ENCODE results near the gene DMBT1. TPM values are rescaled to one million over a fixed set of nuclear protein-coding genes. Genes with fewer than 3 reads are reported as not detected.
A peak's percentile ranks its signal among the peaks of the same experiment; 100 is the strongest.

Gene DMBT1
- total RNA-seq, 1 donor from 2014 or later: not detected

DNA sequence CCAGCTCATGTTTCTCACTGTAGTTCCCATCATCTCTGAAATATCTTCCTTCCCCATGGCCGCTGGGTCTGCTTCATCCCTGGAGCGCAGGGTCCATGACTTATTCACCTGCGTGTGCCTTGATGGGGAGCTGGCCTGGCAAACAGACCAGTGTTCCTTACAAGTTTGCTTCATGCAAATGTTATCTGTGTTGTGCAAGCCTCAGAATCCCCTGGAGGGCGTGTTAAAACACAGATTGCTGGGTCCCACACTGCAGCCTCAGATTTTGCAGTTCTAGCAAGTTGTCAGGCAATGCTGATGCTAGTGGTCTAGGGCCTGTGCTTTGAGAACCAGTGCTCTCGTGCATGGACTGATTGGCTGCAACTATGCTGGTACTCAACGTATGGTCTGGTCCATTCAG lies 7.2 kb upstream of the DMBT1 start:
- Mint-ChIP-seq H3K27me3 (ENCODE audit: low read depth) (peaks cover 2% of the 10 kb centered on the region), H3K4me1 (ENCODE audit: low read depth) (peaks cover 6% of the 10 kb centered on the region), H3K27ac (no peak overlapping the region), H3K4me3 (ENCODE audit: low read depth) (no peak overlapping the region), H3K9me3 (no peaks in the 10 kb centered on the region), H3K36me3 (ENCODE audit: low read depth) (no peaks in the 10 kb centered on the region)
- no peak for DNase-seq (ENCODE audit: low spot score)
- intact Hi-C loops (cut with micrococcal nuclease): no loop called here

DNA sequence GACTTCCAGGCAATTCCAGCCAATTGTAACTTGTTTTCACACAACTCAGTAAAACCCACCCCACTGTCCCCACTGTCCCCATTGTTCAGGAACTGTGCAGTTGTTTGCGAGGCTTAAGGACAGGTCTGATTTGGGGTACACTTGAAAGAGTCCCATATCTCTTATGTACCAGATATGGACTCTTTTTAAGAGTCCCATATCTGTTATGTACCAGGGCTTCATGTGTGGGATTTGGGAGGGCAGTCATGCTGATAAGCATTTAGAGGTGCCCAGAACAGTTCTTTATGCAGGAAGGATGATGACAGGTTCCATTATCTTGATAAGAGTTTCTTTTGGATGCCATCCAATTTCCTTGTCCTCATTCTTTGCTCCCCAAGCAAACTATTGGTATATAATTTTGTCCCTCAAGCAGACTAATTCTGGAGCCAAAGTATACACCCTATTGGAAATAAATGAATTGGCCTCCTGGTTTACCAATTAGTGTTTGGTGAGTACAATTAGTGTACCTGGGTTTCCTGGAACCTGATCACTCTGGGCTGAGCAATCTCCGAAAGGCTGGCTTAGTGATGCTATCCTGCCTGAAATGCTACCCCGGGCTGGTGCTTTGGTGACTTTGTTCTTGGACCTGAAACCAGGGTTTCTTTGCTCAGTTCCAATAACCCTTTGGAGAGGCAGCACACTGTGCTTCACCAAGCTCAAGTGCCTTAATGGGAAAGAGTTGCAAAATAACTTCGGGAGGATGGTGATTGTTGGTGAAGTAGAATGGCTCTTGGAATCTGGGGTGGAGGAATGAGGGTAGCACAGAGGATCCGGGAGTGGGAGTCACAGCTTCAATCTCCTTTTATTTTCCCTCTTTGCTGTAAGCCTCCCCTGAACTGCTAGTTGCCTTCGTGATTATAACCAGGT lies 6.2 kb upstream of the DMBT1 start:
- no peak overlapping the region for H3K4me3 Mint-ChIP-seq (ENCODE audit: low read depth)
- intact Hi-C loops (cut with micrococcal nuclease): no loop called here
- H3K4me1 Mint-ChIP-seq (ENCODE audit: low read depth): peaks cover 16% of the 10 kb centered on the region
- DNase-seq (ENCODE audit: low spot score): no peak
- no peaks in the 10 kb centered on the region for H3K9me3 Mint-ChIP-seq
- H3K27ac Mint-ChIP-seq: no peak overlapping the region
- peaks cover 6% of the 10 kb centered on the region for H3K27me3 Mint-ChIP-seq (ENCODE audit: low read depth)
- H3K36me3 Mint-ChIP-seq (ENCODE audit: low read depth): no peaks in the 10 kb centered on the region

DNA sequence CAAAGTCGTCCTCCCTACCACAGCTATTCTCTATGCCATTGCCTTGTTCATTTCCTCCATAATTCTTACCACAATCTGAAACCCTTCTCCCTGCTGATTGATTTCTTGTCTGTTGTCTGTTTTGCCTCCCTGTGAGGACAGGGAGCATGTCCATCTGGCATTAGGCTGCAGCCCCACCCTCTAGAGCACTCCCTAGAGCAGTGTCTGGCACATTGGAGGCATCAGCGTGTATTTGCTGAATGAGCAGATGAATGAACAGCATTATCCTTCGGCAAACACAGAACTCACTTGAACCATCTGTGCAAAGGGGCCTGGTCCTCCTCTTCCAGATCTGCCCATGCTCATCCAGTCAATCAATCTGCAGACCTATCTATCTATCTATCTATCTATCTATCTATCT lies 5.1 kb upstream of the DMBT1 start:
- intact Hi-C loops (cut with micrococcal nuclease): no loop called here
- Mint-ChIP-seq H3K9me3 (no peaks in the 10 kb centered on the region), H3K4me3 (ENCODE audit: low read depth) (no peak overlapping the region), H3K27ac (no peak overlapping the region), H3K4me1 (ENCODE audit: low read depth) (peaks cover 16% of the 10 kb centered on the region), H3K27me3 (ENCODE audit: low read depth) (peaks cover 13% of the 10 kb centered on the region), H3K36me3 (ENCODE audit: low read depth) (no peaks in the 10 kb centered on the region)
- DNase-seq (ENCODE audit: low spot score): no peak

DNA sequence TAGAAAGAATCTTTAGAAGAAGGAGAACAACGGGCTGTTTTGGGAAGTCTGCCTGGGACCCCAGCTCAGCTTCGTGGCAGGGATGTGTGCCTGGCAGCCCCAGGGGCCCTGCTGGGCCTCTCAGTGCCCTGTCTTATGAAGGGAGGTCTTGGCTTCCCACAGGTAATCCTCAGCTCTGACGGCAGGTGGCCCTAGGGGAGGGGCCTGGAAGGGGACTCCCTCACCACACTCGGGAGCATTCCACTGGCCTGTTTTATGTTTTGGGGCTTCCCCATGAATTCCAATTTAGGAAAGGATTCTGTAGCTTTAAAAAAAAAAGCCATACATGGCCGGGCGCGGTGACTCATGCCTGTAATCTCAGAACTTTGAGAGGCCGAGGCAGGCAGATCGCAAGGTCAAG lies 3.0 kb upstream of the DMBT1 start:
- DNase-seq (ENCODE audit: low spot score): no peak
- intact Hi-C loops (cut with micrococcal nuclease): no loop called here
- H3K4me3 Mint-ChIP-seq (ENCODE audit: low read depth): no peak overlapping the region
- H3K27me3 Mint-ChIP-seq (ENCODE audit: low read depth): peaks cover 27% of the 10 kb centered on the region
- no peaks in the 10 kb centered on the region for H3K9me3 Mint-ChIP-seq
- H3K27ac Mint-ChIP-seq: no peak overlapping the region
- H3K4me1 Mint-ChIP-seq (ENCODE audit: low read depth): peaks cover 13% of the 10 kb centered on the region
- H3K36me3 Mint-ChIP-seq (ENCODE audit: low read depth): no peaks in the 10 kb centered on the region

DNA sequence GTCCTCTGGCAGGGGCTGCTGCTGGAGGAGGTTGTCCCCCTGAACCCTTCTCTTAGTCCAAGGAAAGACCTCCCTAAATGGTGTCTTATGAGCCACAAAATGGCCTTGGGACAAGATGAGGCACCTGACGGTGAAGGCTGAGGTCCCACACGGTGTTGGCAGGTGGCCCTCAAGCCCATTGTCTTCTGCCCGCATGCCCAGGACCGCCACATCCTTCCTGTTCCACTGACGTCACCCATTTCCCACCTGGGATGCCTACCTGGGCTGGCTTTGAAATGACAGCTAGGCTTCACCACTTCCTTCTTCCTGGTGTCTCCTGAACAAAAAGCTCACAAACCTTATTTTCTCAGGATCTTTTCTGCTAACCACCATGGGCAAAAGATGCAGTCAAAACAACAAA lies 2.1 kb upstream of the DMBT1 start:
- no peaks in the 10 kb centered on the region for H3K36me3 Mint-ChIP-seq (ENCODE audit: low read depth)
- H3K27me3 Mint-ChIP-seq (ENCODE audit: low read depth): peaks cover 27% of the 10 kb centered on the region
- intact Hi-C loops (cut with micrococcal nuclease): no loop called here
- H3K4me3 Mint-ChIP-seq (ENCODE audit: low read depth): no peak overlapping the region
- DNase-seq (ENCODE audit: low spot score): no peak
- H3K27ac Mint-ChIP-seq: no peak overlapping the region
- H3K4me1 Mint-ChIP-seq (ENCODE audit: low read depth): peaks cover 13% of the 10 kb centered on the region
- H3K9me3 Mint-ChIP-seq: no peaks in the 10 kb centered on the region

DNA sequence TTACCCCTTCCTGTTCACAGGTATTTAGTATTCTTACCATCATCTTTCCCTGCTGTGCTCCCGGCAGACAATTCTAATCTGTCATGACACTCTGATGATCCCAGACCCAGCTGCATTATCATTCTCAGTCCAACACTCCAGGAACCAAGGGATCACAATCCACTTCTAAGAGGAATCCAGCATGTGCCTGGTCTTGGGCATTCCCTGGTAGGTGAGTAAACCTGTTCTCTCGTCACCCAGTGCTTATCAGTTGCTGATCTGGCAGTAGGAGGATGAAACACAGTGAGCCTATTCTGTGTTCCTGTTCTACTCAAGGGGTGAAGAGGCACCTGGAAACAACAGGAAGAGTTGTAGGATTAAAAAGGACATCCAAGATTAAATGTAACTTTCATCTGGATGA lies 1.3 kb upstream of the DMBT1 start:
- Mint-ChIP-seq H3K4me3 (ENCODE audit: low read depth) (no peak overlapping the region), H3K27ac (no peak overlapping the region), H3K9me3 (no peaks in the 10 kb centered on the region)

DNA sequence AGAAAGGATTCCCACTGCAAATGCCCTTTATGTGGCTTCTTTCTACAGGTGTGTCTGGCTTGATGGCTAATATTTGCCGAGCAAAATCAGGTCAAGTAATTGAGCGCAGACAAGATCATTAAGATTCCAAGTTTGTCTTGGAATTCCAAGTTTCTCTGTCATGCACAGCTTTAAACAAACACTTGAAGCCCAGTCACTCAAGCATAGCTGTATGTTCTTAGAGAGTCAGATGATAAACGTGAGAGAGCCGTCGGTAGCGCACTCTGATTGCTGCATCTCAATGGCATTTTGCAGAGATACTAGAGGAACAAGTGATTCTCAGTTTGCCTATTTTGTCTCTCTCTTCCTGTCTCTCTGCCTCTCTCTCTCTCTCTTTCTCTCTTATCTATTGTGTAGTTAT lies 658 bp downstream of the DMBT1 start:
- no peak for DNase-seq (ENCODE audit: low spot score)
- no peak overlapping the region for H3K4me3 Mint-ChIP-seq (ENCODE audit: low read depth)
- H3K36me3 Mint-ChIP-seq (ENCODE audit: low read depth): no peaks in the 10 kb centered on the region
- H3K4me1 Mint-ChIP-seq (ENCODE audit: low read depth): peaks cover 15% of the 10 kb centered on the region
- peaks cover 35% of the 10 kb centered on the region for H3K27me3 Mint-ChIP-seq (ENCODE audit: low read depth)
- intact Hi-C loops (cut with micrococcal nuclease): no loop called here
- H3K9me3 Mint-ChIP-seq: no peaks in the 10 kb centered on the region
- no peak overlapping the region for H3K27ac Mint-ChIP-seq

More for the DNA sequence above, 1.3 kb upstream of the DMBT1 start:
- no peak for DNase-seq (ENCODE audit: low spot score)
- Mint-ChIP-seq H3K36me3 (ENCODE audit: low read depth) (no peaks in the 10 kb centered on the region), H3K27me3 (ENCODE audit: low read depth) (peaks cover 27% of the 10 kb centered on the region), H3K4me1 (ENCODE audit: low read depth) (peaks cover 13% of the 10 kb centered on the region)
- intact Hi-C loops (cut with micrococcal nuclease): no loop called here

DNA sequence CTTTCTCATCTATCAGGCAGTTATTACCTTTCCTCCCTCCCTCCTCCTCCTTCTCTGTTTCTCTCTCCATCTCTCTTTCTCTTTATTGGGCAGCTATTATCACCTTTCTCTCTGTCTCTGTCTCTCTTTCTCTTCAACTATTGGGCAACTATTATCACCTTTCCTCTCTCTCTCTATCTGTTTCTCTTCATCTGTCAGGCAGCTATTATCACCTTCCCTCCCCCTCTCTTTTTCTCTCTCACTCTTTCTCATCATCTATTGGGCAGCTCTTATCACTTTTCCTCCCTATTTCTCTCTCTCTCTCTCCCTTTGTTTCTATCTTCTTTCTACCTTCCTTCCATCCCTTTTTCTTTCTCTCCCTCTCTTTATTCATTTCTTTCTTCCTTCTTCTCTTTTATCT lies 1.2 kb downstream of the DMBT1 start:
- Mint-ChIP-seq H3K4me1 (ENCODE audit: low read depth) (peaks cover 15% of the 10 kb centered on the region), H3K27me3 (ENCODE audit: low read depth) (peaks cover 35% of the 10 kb centered on the region), H3K36me3 (ENCODE audit: low read depth) (no peaks in the 10 kb centered on the region), H3K27ac (no peak overlapping the region), H3K9me3 (no peaks in the 10 kb centered on the region), H3K4me3 (ENCODE audit: low read depth) (no peak overlapping the region)
- intact Hi-C loops (cut with micrococcal nuclease): no loop called here
- DNase-seq (ENCODE audit: low spot score): no peak

DNA sequence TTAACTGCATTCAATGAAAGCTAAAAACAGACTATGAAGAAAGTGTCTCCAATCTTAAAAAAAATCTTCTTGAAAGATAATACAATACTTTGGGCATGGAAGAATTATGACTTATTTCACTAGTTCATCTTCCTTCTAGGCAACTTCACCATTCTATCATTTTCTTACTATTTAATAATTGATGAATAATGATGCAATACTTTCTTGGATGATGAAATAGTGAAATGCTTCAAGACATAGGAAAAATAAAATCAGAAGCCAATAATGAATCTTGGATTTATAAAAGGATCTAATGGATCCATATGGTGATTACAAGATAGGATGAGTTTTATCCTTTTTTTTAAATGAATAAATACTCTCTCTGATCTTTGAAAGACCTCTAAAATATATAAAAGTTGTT lies 4.4 kb downstream of the DMBT1 start:
- H3K4me3 Mint-ChIP-seq (ENCODE audit: low read depth): no peak overlapping the region
- H3K36me3 Mint-ChIP-seq (ENCODE audit: low read depth): no peaks in the 10 kb centered on the region
- peaks cover 3% of the 10 kb centered on the region for H3K4me1 Mint-ChIP-seq (ENCODE audit: low read depth)
- H3K9me3 Mint-ChIP-seq: no peaks in the 10 kb centered on the region
- H3K27ac Mint-ChIP-seq: no peak overlapping the region
- intact Hi-C loops (cut with micrococcal nuclease): loop anchor here (1.0 to 5.0 kb wide), 4 partner anchors 38 to 267 kb away; no protein-coding TSS in a partner anchor
- H3K27me3 Mint-ChIP-seq (ENCODE audit: low read depth): peaks cover 28% of the 10 kb centered on the region
- DNase-seq (ENCODE audit: low spot score): no peak

DNA sequence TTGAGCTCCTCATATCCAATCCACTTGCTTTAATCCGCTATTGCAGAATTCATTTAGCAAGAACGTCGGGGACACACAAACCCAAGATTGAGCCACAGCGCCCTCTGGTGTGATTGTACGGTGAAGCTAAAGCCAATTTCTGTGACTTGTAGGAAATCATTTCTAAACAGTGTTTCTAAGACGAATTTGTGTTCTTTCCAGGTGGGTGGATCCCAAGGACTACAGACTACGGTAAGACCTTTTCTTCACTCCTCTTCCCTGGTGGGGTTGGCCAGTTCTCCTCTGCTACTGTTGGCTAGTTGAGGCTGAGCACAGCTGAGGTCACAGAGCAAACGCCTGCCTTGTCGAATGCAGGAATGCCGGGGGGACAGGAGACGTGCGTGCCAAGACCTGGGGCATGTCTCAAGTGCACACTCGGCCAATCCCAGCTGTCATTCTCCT lies 5.2 kb downstream of the DMBT1 start:
- H3K4me1 Mint-ChIP-seq (ENCODE audit: low read depth): peaks cover 3% of the 10 kb centered on the region
- intact Hi-C loops (cut with micrococcal nuclease): loop anchor here (1.0 to 5.0 kb wide), 4 partner anchors 38 to 267 kb away; no protein-coding TSS in a partner anchor
- H3K36me3 Mint-ChIP-seq (ENCODE audit: low read depth): no peaks in the 10 kb centered on the region
- no peak overlapping the region for H3K27ac Mint-ChIP-seq
- H3K4me3 Mint-ChIP-seq (ENCODE audit: low read depth): no peak overlapping the region
- H3K27me3 Mint-ChIP-seq (ENCODE audit: low read depth): peaks cover 20% of the 10 kb centered on the region
- peak; percentile 36 for DNase-seq (ENCODE audit: low spot score)
- no peaks in the 10 kb centered on the region for H3K9me3 Mint-ChIP-seq

DNA sequence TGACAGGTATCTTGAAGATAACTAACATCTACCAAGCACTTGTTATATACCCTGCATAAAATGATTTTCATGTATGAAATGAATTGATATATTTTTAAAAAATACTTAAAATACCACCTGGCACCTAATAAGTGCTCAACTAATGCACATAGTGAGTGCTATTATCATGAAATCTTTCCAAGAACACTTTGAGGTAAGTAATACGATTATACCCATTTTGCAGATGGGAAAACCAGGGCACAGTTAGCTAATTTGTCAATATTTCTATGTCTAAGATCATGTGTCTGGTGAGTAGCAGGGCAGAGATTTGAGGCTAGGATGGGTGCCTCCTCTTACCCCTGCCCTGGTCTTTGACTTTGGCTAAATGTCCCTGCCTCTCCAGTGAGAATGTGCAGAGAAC lies 6.1 kb downstream of the DMBT1 start:
- H3K4me1 Mint-ChIP-seq (ENCODE audit: low read depth): peaks cover 3% of the 10 kb centered on the region
- intact Hi-C loops (cut with micrococcal nuclease): loop anchor here (5.0 kb wide), 3 partner anchors 39 to 129 kb away; no protein-coding TSS in a partner anchor
- DNase-seq (ENCODE audit: low spot score): no peak
- no peak overlapping the region for H3K27ac Mint-ChIP-seq
- no peak overlapping the region for H3K4me3 Mint-ChIP-seq (ENCODE audit: low read depth)
- H3K36me3 Mint-ChIP-seq (ENCODE audit: low read depth): no peaks in the 10 kb centered on the region
- peaks cover 15% of the 10 kb centered on the region for H3K27me3 Mint-ChIP-seq (ENCODE audit: low read depth)
- H3K9me3 Mint-ChIP-seq: no peaks in the 10 kb centered on the region

DNA sequence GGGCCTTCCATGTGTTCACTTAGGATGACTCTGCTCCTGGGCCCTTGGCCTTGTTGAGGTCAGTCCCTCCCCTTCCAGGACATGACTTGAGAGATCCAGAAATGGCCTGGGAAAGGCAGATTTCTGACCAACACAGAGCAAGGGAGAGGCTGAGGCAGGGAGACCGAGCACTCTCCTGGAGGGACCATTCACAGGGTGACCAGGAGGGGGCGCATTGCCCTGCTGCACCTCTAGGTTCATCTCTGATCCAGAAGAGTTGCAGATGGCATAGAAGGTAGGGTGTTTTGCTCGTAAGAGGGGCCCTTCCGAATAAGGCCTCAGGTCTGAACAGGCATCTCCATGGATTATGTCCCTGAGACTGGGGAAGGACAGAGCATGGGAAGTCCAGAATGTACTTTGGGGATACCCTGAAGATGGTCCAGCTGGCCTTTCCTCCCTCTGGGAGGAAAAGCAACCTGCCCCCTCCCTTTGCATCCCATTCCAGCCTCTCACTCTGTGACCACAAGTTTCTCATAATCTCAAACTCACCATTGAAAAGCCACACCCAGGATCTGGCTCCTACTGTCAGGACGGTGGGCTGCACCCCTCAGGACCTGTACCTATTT lies 6.6 kb downstream of the DMBT1 start:
- intact Hi-C loops (cut with micrococcal nuclease): loop anchor here (5.0 kb wide), 3 partner anchors 40 to 130 kb away; no protein-coding TSS in a partner anchor
- Mint-ChIP-seq H3K4me3 (ENCODE audit: low read depth) (no peak overlapping the region), H3K4me1 (ENCODE audit: low read depth) (peaks cover 3% of the 10 kb centered on the region), H3K36me3 (ENCODE audit: low read depth) (no peaks in the 10 kb centered on the region), H3K27me3 (ENCODE audit: low read depth) (peaks cover 10% of the 10 kb centered on the region), H3K9me3 (no peaks in the 10 kb centered on the region), H3K27ac (no peak overlapping the region)
- peak; percentile 21 for DNase-seq (ENCODE audit: low spot score)

DNA sequence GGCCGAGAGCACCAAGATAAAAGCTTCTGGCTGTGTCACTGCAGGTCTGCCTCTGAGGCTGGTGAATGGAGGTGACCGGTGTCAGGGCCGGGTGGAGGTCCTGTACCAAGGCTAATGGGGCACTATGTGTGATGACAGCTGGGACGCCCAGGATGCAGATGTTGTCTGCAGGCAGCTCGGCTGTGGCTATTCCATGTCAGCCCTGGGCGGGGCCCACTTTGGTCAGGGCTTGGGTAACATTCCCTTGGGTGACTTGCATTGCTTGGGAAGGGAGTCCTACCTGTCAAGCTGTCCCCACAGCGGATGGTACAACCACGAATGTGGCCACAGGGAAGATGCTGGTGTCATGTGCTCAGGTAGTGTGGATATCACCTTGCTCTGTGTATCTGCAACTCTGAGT lies 8.0 kb downstream of the DMBT1 start:
- Mint-ChIP-seq H3K4me1 (ENCODE audit: low read depth) (peaks cover 3% of the 10 kb centered on the region), H3K27me3 (ENCODE audit: low read depth) (peaks cover 10% of the 10 kb centered on the region), H3K36me3 (ENCODE audit: low read depth) (no peaks in the 10 kb centered on the region), H3K27ac (no peak overlapping the region), H3K9me3 (no peaks in the 10 kb centered on the region), H3K4me3 (ENCODE audit: low read depth) (no peak overlapping the region)
- no peak for DNase-seq (ENCODE audit: low spot score)
- intact Hi-C loops (cut with micrococcal nuclease): loop anchor here (5.0 kb wide), 3 partner anchors 41 to 131 kb away; no protein-coding TSS in a partner anchor
